Spinal cord (tissue), 10 donors: ENCODE data around the gene HNRNPA1. TPM values are rescaled to one million over a fixed set of nuclear protein-coding genes. Genes with fewer than 3 reads are reported as not detected.

Source experiments
- DNase-seq, 6 donors: peaks; one replicate each; pipeline versions ENCODE4 v3.0.0 to v3.0.0-alpha.2; 2013 to 2015; ENCODE audit warnings: low spot score in 6 of 6, low read depth in 4 of 6
- H3K27ac ChIP-seq: one replicate; pipeline ENCODE4 v1.5.1; 2013; ENCODE audit warnings: low read depth, low read length, control low read depth
- H3K27me3 ChIP-seq: one replicate; pipeline ENCODE4 v1.6.1; 2013; ENCODE audit warnings: low read length; ENCODE audit not compliant: control insufficient read depth, insufficient read depth
- H3K36me3 ChIP-seq: one replicate; pipeline ENCODE4 v1.6.1; 2013; ENCODE audit warnings: low read length; ENCODE audit not compliant: control insufficient read depth, insufficient read depth
- H3K4me1 ChIP-seq: one replicate; pipeline ENCODE4 v1.6.1; 2013; ENCODE audit warnings: low read length; ENCODE audit not compliant: control insufficient read depth, insufficient read depth
- H3K4me3 ChIP-seq: one replicate; pipeline ENCODE4 v1.5.1; 2013; ENCODE audit warnings: low read depth, low read length, control low read depth
- H3K9me3 ChIP-seq: one replicate; pipeline ENCODE4 v1.6.1; 2013; ENCODE audit warnings: low read length; ENCODE audit not compliant: control insufficient read depth, insufficient read depth
- WGBS: methylation state at CpG from one replicate; pipeline ENCODE4 v1.1.5; 2013; ENCODE audit warnings: missing lambda C conversion rate; ENCODE audit not compliant: insufficient coverage; 5-methylcytosine and 5-hydroxymethylcytosine counted together
- polyA plus RNA-seq, 2 donors: library from polyadenylated mRNA; unstranded; fragments of 120-200 nt; gene quantifications; one replicate each; pipeline ENCODE4 v1.2.1, GENCODE V29; 2013; ENCODE audit not compliant: insufficient read length in 2 of 2
- total RNA-seq, 2 donors: library from RNA; depleted of rRNA in 1 of 2; stranded (reverse); fragments of 120-200 nt in 1 of 2; fragments of >200 nt in 1 of 2; gene quantifications; one replicate each; pipeline versions ENCODE4 v1.2.3 to v1.2.4, GENCODE V29; 2013 to 2014
- donor health status: healthy.

Gene HNRNPA1
- total and polyA plus RNA-seq, 4 donors = 354 to 1,571 (median 1,004) TPM

DNA sequence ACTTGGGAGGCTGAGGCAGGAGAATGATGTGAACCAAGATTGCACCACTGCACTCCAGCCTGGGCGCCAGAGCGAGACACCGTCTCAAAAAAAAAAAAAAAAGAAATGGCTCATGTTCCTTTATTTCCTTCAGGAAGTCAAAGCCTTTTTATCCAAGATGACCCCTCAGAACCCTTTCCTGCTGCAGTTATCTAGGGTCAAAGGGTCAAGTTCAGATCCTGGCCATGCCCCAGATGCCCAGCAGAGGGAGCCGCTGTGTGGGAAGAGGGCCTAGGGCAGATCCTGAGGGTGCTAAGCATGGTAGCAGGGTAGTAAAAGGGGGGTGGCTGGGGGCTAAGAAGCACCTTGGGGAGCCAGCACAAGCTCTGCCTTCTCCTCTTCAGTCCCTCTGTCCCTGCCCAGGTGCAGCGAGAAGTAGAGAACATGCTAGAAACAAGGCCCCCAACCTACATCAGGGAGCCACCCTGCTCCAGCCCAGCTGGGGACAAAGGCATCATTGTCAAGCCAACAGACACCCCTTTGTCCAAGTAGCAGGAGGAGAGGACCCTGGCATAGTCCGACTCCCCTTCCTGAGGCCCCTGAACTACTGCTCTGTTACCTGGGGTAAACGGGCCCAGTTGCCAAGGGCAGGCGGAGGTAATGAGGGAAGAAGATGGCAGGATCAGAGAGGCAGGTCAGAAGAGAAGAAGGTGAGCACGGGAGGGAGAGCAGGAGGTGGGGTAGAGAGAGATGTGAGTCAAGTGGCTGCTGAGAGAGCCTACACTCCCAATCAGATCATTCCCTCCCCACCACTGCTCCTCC lies 13.8 kb downstream of the HNRNPA1 start:
- WGBS = 96% methylated on average over 3 of the region's 9 CpGs
- Histone ChIP-seq H3K27ac (no peak overlapping the region), H3K4me1 (peaks cover 11% of the 10 kb centered on the region), H3K27me3 (peaks cover 4% of the 10 kb centered on the region), H3K9me3 (no peaks in the 10 kb centered on the region), H3K4me3 (no peak overlapping the region), H3K36me3 (peaks cover 10% of the 10 kb centered on the region)
- DNase-seq = peak in 2 of 6 donors; percentile 21 to 32

- no peak for DNase-seq
- Histone ChIP-seq H3K36me3 (peaks cover 10% of the 10 kb centered on the region), H3K4me3 (no peak overlapping the region), H3K9me3 (no peaks in the 10 kb centered on the region), H3K27ac (no peak overlapping the region), H3K27me3 (peaks cover 8% of the 10 kb centered on the region), H3K4me1 (peaks cover 11% of the 10 kb centered on the region)
- 83% methylated on average over 7 of the region's 9 CpGs for WGBS
Measured at GRCh38 chr12:54294953-54295566, 14.5 kb downstream of the HNRNPA1 start.

GRCh38 chr12:54296393-54297099 lies 16.0 kb downstream of the HNRNPA1 start:
- no peak overlapping the region for H3K4me3 ChIP-seq
- H3K27me3 ChIP-seq = peaks cover 20% of the 10 kb centered on the region
- no peak for DNase-seq
- peaks cover 10% of the 10 kb centered on the region for H3K36me3 ChIP-seq
- H3K4me1 ChIP-seq = peaks cover 22% of the 10 kb centered on the region
- WGBS = 96% methylated on average over 2 of the region's 5 CpGs
- H3K27ac ChIP-seq = no peak overlapping the region
- no peaks in the 10 kb centered on the region for H3K9me3 ChIP-seq

DNA sequence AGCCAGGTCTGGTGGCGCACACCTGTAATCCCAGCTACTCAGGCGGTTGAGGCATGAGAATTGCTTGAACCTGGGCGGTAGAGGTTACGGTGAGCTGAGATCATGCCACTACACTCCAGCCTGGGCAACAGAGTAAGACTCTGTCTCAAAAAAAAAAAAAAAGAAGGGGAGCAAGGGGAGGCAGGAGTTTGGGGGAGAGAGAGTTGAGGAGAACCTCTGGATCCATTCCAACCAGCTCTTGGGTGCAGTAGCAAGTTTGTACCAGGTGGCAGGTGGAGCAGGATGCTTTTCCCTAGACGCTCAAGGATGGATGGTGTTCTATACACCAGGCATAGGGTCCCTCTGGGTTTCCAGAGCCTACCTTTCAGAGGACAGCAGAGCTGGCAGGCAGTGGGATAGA lies 18.4 kb downstream of the HNRNPA1 start:
- Histone ChIP-seq H3K4me1 (peaks cover 22% of the 10 kb centered on the region), H3K27ac (no peak overlapping the region), H3K9me3 (no peaks in the 10 kb centered on the region), H3K4me3 (no peak overlapping the region), H3K36me3 (no peaks in the 10 kb centered on the region), H3K27me3 (peaks cover 20% of the 10 kb centered on the region)
- 100% methylated on average over 4 of the region's 5 CpGs for WGBS
- DNase-seq = no peak

DNA sequence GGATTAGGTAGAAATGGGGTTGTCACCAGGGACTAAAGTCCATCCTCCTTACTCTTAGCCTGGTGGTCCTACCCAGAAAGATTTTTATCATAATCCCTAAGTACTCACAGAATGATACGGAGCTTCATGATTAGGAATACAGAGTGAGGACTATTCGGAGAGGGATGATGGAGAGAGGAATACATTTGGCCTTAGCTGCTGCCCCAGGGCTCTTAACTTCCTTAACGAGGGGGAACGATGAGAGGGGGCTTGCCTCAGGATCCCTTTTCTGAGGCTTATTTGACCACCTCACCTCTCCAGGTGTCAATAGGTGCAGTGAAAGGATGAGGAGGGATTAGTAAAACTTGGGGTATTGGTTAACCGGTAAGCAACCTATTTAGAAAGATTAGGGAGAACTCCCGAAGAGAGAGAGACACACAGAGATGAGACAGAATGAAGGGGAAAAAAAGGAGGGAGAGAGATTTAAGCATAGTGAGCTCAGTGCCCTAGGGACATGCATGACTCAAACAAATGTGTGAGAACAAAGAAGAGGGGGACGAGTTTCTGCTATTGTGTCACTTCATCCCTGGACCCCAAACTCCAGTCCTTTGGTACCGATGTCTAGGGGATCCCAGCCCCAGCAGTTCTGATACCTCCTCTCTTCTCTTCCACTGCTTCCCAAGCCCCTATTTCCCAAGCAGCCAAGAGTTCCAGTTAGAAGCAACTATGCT lies 19.1 kb downstream of the HNRNPA1 start:
- H3K27me3 ChIP-seq = peaks cover 20% of the 10 kb centered on the region
- H3K27ac ChIP-seq = no peak overlapping the region
- no peaks in the 10 kb centered on the region for H3K36me3 ChIP-seq
- H3K9me3 ChIP-seq = no peaks in the 10 kb centered on the region
- DNase-seq = no peak
- peaks cover 16% of the 10 kb centered on the region for H3K4me1 ChIP-seq
- H3K4me3 ChIP-seq = no peak overlapping the region
- 100% methylated on average over 1 of the region's 8 CpGs for WGBS

GRCh38 chr12:54300225-54300731 lies 19.8 kb downstream of the HNRNPA1 start:
- Histone ChIP-seq H3K27me3 (peaks cover 20% of the 10 kb centered on the region), H3K36me3 (no peaks in the 10 kb centered on the region), H3K27ac (no peak overlapping the region), H3K9me3 (no peaks in the 10 kb centered on the region), H3K4me1 (peaks cover 11% of the 10 kb centered on the region), H3K4me3 (peak overlapping the region; percentile 26)
- DNase-seq = no peak
- WGBS = 63% methylated on average over 1 of the region's 3 CpGs

DNA sequence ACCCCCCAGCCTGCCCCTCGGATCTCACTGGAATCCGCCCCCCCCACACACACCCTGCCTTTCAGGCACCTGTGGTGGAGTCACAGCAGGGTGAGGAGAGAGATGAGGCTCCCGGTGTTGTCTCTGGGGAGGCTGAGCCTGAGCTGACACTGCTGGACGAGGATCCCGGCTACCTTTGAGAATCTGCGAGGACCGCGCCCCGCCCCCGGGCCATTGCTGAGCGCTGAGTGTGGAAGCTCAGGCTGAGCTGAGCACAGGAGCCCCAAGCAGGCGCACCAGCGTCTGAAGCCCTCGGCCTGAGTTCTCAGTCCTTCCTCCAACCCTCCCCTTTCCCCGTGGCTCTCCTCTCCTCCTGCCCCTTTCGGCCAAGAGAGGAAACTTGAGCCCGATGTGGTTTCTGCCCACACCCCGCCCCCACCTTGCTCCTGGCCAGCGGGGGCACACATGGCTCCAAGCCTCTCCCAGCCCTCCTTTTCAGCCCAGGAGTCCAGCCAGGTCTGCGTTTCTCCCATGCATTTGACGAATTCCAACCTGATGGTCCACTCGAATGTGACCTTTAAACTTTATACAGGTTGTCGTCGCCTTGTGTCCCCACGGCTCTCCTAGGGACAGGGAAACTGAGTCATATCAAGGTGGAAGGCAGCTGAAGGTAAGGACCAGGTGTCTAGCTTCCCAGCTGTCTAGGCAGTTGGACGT lies 20.4 kb downstream of the HNRNPA1 start, which contains the start of gene NFE2:
Gene NFE2 (minus strand): TSS at position 284 of the 696 bp plus-strand sequence. CDS start 5,767 bp downstream, outside the sequence.
- Histone ChIP-seq H3K9me3 (no peaks in the 10 kb centered on the region), H3K4me3 (peak within 1 kb of the TSS; percentile 26), H3K4me1 (peaks cover 11% of the 10 kb centered on the region), H3K36me3 (no peaks in the 10 kb centered on the region), H3K27ac (no peak within 1 kb of the TSS), H3K27me3 (peaks cover 20% of the 10 kb centered on the region)
- peak in 2 of 6 donors; percentile 37 to 48 for DNase-seq
- 6% methylated on average over 24 of the region's 26 CpGs for WGBS

GRCh38 chr12:54301428-54302048 lies 21.0 kb downstream of the HNRNPA1 start:
- H3K4me3 ChIP-seq = peak overlapping the region; percentile 26
- no CpG with 5 or more reads among the region's 1 CpG for WGBS
- no peaks in the 10 kb centered on the region for H3K9me3 ChIP-seq
- peaks cover 20% of the 10 kb centered on the region for H3K27me3 ChIP-seq
- H3K27ac ChIP-seq = no peak overlapping the region
- DNase-seq = no peak
- peaks cover 11% of the 10 kb centered on the region for H3K4me1 ChIP-seq
- H3K36me3 ChIP-seq = no peaks in the 10 kb centered on the region
